Endothelial cell (in vitro differentiated cells): ENCODE measurements around the gene BTBD2. TPM values are rescaled to one million over a fixed set of nuclear protein-coding genes. Genes with fewer than 3 reads are reported as not detected.

Experiments used
- DNase-seq: peaks from one replicate; pipeline ENCODE4 v3.0.0; 2021; ENCODE audit warnings: low spot score
- H3K27ac Mint-ChIP-seq: one replicate; pipeline ENCODE4 v1.8.0; 2021; ENCODE audit warnings: mixed read lengths, inconsistent platforms; ENCODE audit not compliant: unreplicated experiment
- H3K27me3 Mint-ChIP-seq: one replicate; pipeline ENCODE4 v1.8.0; 2021; ENCODE audit warnings: mild to moderate bottlenecking, moderate library complexity, mixed read lengths, inconsistent platforms; ENCODE audit not compliant: unreplicated experiment
- H3K36me3 Mint-ChIP-seq: one replicate; pipeline ENCODE4 v1.8.0; 2021; ENCODE audit warnings: mild to moderate bottlenecking, low read depth, mixed read lengths, inconsistent platforms; ENCODE audit not compliant: unreplicated experiment
- H3K4me1 Mint-ChIP-seq: one replicate; pipeline ENCODE4 v1.8.0; 2021; ENCODE audit warnings: mild to moderate bottlenecking, mixed read lengths, inconsistent platforms; ENCODE audit not compliant: unreplicated experiment
- H3K4me3 Mint-ChIP-seq: one replicate; pipeline ENCODE4 v1.8.0; 2021; ENCODE audit warnings: mild to moderate bottlenecking, mixed read lengths, inconsistent platforms; ENCODE audit not compliant: unreplicated experiment
- H3K9me3 Mint-ChIP-seq: one replicate; pipeline ENCODE4 v1.8.0; 2021; ENCODE audit warnings: mixed read lengths, inconsistent platforms; ENCODE audit not compliant: unreplicated experiment
- total RNA-seq: library from RNA; stranded (reverse); fragmentation: NEBNext Ultra II Directional; extraction: Animal tissue kit (Norgen Biotek cat#: 25700); gene quantifications from one replicate; pipeline ENCODE4 v1.2.1, GENCODE V29; 2021; ENCODE audit not compliant: unreplicated experiment
- TF ChIP-seq, protein P1 (sequence below): fragments of 200-600 bp; sonication (generic); IDR thresholded peaks from one replicate; pipeline ENCODE4 v1.5.0; 2021; ENCODE audit warnings: antibody characterized with exemption; ENCODE audit not compliant: unreplicated experiment

BTBD2 gene
- total RNA-seq, 1 donor from 2014 or later = 80.5 TPM

DNA sequence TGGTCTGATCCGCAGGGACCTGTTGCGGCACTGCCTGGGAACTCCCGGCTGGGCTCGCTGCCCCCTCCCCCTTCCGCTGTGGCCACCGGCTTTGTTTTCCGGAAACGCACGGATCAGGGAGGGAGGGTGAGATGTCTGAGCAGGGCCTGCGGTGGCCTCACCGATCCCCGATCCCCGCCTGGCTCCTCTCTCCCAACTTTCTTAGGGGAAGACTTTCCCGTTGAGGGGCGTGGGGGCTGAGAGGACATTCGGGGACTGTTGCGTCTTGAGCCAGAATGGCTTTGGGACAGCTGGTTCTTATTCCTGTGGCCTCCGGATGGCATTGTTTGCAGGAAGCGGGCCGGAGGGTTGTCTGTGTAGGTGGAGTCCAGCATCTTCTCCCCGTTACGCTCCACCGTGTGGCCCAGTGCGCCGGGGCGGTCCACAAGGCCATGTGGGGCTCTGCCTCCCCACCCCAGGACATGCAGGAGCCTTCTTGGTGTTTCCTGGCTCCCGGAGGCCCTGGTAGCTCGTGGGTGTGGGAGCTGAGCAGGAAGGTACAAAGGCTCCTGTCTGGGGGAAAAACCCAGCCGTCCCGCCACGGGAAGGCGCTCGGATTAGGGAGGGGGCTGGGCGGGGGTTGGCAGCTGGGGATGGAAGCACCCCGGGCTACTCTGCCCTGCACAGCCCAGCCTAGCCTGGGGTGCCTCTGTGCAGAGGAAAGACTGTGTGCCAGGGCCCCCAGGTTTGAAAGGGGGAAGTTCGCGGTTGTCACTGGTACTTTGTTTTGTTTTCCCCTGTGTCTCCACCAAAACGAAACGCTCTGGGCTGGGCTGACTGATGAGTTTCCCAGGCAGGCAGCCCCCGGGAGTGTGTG lies 73.2 kb downstream of the BTBD2 start:
- no peaks in the 10 kb centered on the region for H3K9me3 Mint-ChIP-seq
- peaks cover 13% of the 10 kb centered on the region for H3K27me3 Mint-ChIP-seq
- DNase-seq = peak; percentile 86
- peak overlapping the region; percentile 97 for H3K27ac Mint-ChIP-seq
- H3K4me1 Mint-ChIP-seq = peaks cover 17% of the 10 kb centered on the region
- peaks cover 5% of the 10 kb centered on the region for H3K36me3 Mint-ChIP-seq
- TF ChIP-seq, protein P1, sequence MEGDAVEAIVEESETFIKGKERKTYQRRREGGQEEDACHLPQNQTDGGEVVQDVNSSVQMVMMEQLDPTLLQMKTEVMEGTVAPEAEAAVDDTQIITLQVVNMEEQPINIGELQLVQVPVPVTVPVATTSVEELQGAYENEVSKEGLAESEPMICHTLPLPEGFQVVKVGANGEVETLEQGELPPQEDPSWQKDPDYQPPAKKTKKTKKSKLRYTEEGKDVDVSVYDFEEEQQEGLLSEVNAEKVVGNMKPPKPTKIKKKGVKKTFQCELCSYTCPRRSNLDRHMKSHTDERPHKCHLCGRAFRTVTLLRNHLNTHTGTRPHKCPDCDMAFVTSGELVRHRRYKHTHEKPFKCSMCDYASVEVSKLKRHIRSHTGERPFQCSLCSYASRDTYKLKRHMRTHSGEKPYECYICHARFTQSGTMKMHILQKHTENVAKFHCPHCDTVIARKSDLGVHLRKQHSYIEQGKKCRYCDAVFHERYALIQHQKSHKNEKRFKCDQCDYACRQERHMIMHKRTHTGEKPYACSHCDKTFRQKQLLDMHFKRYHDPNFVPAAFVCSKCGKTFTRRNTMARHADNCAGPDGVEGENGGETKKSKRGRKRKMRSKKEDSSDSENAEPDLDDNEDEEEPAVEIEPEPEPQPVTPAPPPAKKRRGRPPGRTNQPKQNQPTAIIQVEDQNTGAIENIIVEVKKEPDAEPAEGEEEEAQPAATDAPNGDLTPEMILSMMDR = no peak
- H3K4me3 Mint-ChIP-seq = peak overlapping the region; percentile 96

DNA sequence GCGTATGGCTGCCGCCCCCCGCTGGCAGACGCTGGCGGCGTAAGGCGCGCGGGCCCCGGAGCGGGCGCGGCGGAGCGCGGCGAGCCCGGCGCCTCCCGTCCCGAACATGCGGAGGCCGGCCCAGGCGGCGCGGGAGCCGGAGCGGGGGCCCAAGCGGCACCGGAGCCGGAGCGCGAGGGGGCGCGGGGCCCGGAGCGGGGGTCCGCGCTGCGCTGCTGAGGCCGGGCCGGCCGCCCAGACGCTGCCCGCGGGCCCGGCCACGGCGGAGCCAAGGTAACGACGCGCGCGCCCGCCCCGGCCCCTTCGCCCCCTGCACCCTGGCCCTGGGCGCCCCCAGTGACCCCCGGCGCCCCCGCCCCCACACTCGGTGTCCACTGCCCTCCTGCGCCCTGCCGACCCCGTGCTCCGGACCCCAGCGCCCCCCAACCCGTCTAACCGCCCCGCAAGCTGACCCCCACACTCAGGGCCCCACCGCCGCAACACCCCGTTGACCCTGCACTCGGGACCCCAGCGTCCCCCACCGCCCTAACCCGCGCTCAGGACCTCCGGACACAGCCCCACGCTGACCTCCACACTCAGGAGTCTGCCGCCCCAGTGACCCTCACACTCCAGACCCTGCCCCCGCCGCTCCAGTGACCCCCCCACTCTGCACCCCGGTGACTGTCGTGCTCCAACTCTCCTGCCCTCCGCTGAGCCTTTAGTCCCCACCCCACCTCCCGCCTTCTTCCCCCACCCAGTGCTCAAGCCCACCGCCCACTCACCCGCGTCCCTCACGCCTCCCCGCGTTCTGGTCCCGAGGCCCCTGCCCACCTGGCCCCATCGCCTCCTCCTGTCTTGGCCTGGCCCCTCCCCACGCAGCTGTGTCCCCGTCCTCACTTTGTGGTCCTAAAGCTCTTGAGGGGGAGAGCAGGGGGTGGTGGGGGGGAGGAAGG lies 74.1 kb downstream of the BTBD2 start, which contains the start of gene CSNK1G2:
TSS of gene CSNK1G2 (plus strand) at position 27 of the 932 bp plus-strand sequence. CDS start 28,601 bp downstream, outside the sequence.
- Mint-ChIP-seq H3K4me3 (peak within 1 kb of the TSS; percentile 96), H3K36me3 (peaks cover 9% of the 10 kb centered on the region), H3K27me3 (peaks cover 13% of the 10 kb centered on the region)

DNA sequence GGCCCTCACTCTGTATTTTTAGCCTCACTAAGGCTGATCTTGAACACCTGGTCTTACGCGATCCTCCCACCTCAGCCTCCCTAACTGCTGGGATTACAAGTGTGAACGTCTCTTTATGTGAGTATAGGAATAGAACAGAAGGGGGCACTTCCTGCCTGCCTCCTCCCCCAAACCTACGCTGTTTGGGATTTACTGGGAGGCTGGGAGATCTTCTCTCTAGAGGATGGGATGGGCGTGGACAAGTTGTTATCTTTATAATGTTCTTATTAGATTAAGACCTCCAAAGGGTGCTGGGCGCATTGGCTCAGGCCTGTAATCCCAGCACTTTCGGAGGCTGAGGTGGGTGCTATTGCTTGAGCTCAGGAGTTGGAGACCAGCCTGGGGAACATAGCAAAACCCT lies 77.4 kb downstream of the BTBD2 start:
- no peak for DNase-seq
- TF ChIP-seq, protein P1 = no peak
- Mint-ChIP-seq H3K4me3 (no peak overlapping the region), H3K27ac (peak overlapping the region; percentile 66), H3K9me3 (no peaks in the 10 kb centered on the region), H3K27me3 (peaks cover 12% of the 10 kb centered on the region), H3K36me3 (peaks cover 22% of the 10 kb centered on the region), H3K4me1 (peaks cover 21% of the 10 kb centered on the region)

More for the DNA sequence above, 74.1 kb downstream of the BTBD2 start, which contains the start of gene CSNK1G2:
- no peak for DNase-seq
- TF ChIP-seq, protein P1 = no peak
- Mint-ChIP-seq H3K27ac (peak within 1 kb of the TSS; percentile 97), H3K4me1 (peaks cover 21% of the 10 kb centered on the region), H3K9me3 (no peaks in the 10 kb centered on the region)

DNA sequence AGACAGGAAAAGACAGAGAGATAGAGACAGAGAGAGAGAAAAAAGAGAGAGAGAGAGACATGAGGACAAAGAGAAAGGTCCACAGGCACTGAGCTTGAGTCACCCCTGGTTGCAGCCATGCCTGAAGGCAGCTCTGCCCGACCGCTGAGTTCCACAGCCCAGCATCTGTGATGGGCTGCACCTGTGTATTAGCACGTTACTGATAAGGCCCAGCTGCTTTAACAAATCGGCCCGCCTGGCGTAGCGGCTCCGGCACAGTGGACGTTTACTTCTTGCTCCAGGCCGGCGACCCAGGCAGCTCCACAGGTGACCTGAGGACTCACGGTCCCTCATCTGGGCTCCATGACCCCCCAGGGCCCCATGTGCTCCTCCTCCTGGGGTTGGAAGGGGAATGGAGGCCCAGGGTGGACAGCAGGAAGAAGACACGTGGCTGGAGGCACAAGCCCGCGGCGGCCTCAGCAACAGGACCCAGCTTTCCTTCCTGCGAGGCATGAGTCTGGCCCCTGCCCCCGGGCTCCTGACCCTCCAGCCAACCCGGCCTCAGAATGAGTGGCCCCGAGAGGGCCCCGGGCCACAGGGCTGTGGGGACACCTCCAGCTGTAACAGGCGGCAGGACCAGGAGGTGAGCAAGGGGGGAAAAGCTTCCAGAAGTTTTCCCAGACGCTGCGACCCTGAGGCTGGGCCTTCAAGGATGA lies 78.5 kb downstream of the BTBD2 start:
- Mint-ChIP-seq H3K9me3 (no peaks in the 10 kb centered on the region), H3K27me3 (peaks cover 10% of the 10 kb centered on the region), H3K36me3 (peaks cover 25% of the 10 kb centered on the region), H3K27ac (peak overlapping the region; percentile 78), H3K4me1 (peaks cover 17% of the 10 kb centered on the region), H3K4me3 (peak overlapping the region; percentile 83)
- TF ChIP-seq, protein P1 = no peak
- no peak for DNase-seq
